Activated T-helper 2 cell treated with anti-CD3 and anti-CD28 coated beads, Interferon-gamma antibody, Interleukin-2, Interleukin-4, amounts not matched to agents 10 μg/mL and 5 μg/mL and 100 μg/mL, durations not matched to agents 14 hours and 24 hours and 36 hours (primary cell): ENCODE measurements around the gene BICDL2. TPM values are rescaled to one million over a fixed set of nuclear protein-coding genes. Genes with fewer than 3 reads are reported as not detected.

ENCODE experiments used
- total RNA-seq: library from RNA; stranded (reverse); gene quantifications from 2 replicates; pipeline ENCODE4 v1.2.3, GENCODE V29; 2022

Gene BICDL2
- total RNA-seq, 1 donor from 2014 or later = 0.84 TPM

Other genes starting within 250 kb of the BICDL2 start
- gene PRSS33, start 249.4 kb downstream of the BICDL2 start, total RNA-seq = not detected in 2 replicates
- not detected in 2 replicates for gene PRSS41, start 238.5 kb downstream of the BICDL2 start, total RNA-seq
- gene PRSS21, start 219.7 kb downstream of the BICDL2 start, total RNA-seq = 11.4 and 11.5 TPM in 2 replicates
- gene ZG16B, start 206.6 kb downstream of the BICDL2 start, total RNA-seq = 7.7 and 8.6 TPM in 2 replicates
- not detected in 2 replicates for gene PRSS22, start 178.8 kb downstream of the BICDL2 start, total RNA-seq
- 21.0 and 23.6 TPM in 2 replicates for gene FLYWCH2, start 153.7 kb downstream of the BICDL2 start, total RNA-seq
- gene FLYWCH1, start 125.0 kb downstream of the BICDL2 start, total RNA-seq = 65.4 and 67.4 TPM in 2 replicates
- 0.09 TPM in 1 of 2 replicates, not detected in the other for gene KREMEN2, start 72.7 kb downstream of the BICDL2 start, total RNA-seq
- gene PAQR4, start 67.6 kb downstream of the BICDL2 start, total RNA-seq = 46.9 and 49.9 TPM in 2 replicates
- 102 and 106 TPM in 2 replicates for gene PKMYT1, start 56.5 kb downstream of the BICDL2 start, total RNA-seq
- gene CLDN9, start 24.0 kb downstream of the BICDL2 start, total RNA-seq = 0.11 and 0.14 TPM in 2 replicates
- gene CLDN6, start 18.8 kb downstream of the BICDL2 start, total RNA-seq = not detected in 2 replicates
- gene TNFRSF12A, start 16.6 kb downstream of the BICDL2 start, total RNA-seq = 9.6 and 11.6 TPM in 2 replicates
- 29.9 and 30.3 TPM in 2 replicates for gene HCFC1R1, start 13.0 kb downstream of the BICDL2 start, total RNA-seq
- 59.0 and 59.1 TPM in 2 replicates for gene THOC6, start 12.9 kb downstream of the BICDL2 start, total RNA-seq
- gene MMP25, start 9.6 kb upstream of the BICDL2 start, total RNA-seq = 7.7 TPM in 2 replicates
- gene IL32, start 28.7 kb upstream of the BICDL2 start, total RNA-seq = 773 and 798 TPM in 2 replicates
- gene ZSCAN10, start 62.4 kb upstream of the BICDL2 start, total RNA-seq = not detected in 2 replicates
- 0.09 and 0.18 TPM in 2 replicates for gene ZNF205, start 75.6 kb upstream of the BICDL2 start, total RNA-seq
- gene ZNF213, start 98.1 kb upstream of the BICDL2 start, total RNA-seq = 9.1 and 9.3 TPM in 2 replicates
- gene OR1F1, start 151.3 kb upstream of the BICDL2 start, total RNA-seq = not detected in 2 replicates
- 11.0 and 12.2 TPM in 2 replicates for gene ZNF200, start 198.2 kb upstream of the BICDL2 start, total RNA-seq
- gene MEFV, start 219.7 kb upstream of the BICDL2 start, total RNA-seq = 0.18 TPM in 1 of 2 replicates, not detected in the other
- gene ZNF263, start 246.5 kb upstream of the BICDL2 start, total RNA-seq = 22.9 and 26.6 TPM in 2 replicates